HCT116 (cell line): ENCODE data around the gene THSD7A. TPM values are rescaled to one million over a fixed set of nuclear protein-coding genes. Genes with fewer than 3 reads are reported as not detected.

Experiments used
- ATAC-seq: fragments of 200-7000 bp; cut with Tn5 transposase; 2 replicates; pipeline ENCODE4 v1.9.1; 2020; ENCODE audit warnings: mild to moderate bottlenecking, moderate library complexity
- BruUV-seq: library from RNA; stranded (reverse); fragments of 400-500 nt; replicated peaks from 2 replicates; lab custom pipeline; 2021; lab: Mats Ljungman, UMichigan
- CTCF ChIA-PET: fragments of 300-600 bp; sonication (Branson Sonifier 250); formaldehyde crosslinking; loops from one replicate; lab custom pipeline; 2021; ENCODE audit warnings: antibody characterized with exemption; lab: Charles Lee
- POLR2A ChIA-PET: fragments of 300-600, 350-600 bp; sonication (Branson Sonifier 250); formaldehyde crosslinking; loops from one replicate; lab custom pipeline; 2021; ENCODE audit warnings: antibody characterized with exemption; lab: Charles Lee
- RAD21 ChIA-PET, 2 experiments: fragments of 300-600 bp; sonication (Branson Sonifier 250); formaldehyde crosslinking; loops; one replicate each; lab custom pipeline; 2023; ENCODE audit warnings: low total read pairs in 2 of 2; ENCODE audit not compliant: uncharacterized antibody in 2 of 2, unreplicated experiment in 2 of 2, low non-redundant PET in 1 of 2; lab: Charles Lee
- DNase-seq: peaks from one replicate; pipeline ENCODE4 v3.0.0-alpha.2; 2010; ENCODE audit warnings: low read depth, low spot score
- H2AFZ ChIP-seq: fragments of 200-600 bp; shearing (Covaris generic), sonication (generic); 2 replicates; pipeline ENCODE4 v1.6.1; 2017; ENCODE audit warnings: low read depth, mixed run types, mixed read lengths, antibody characterized with exemption, low read length; ENCODE audit not compliant: poor library complexity, severe bottlenecking
- H3K27ac ChIP-seq: 2 replicates; pipeline ENCODE4 v1.5.1; 2012; ENCODE audit warnings: low read depth, low read length
- H3K27me3 ChIP-seq: fragments of 200-600 bp; sonication (generic); 2 replicates; pipeline ENCODE4 v1.6.1; 2016; ENCODE audit warnings: mixed run types, low read length, mixed read lengths; ENCODE audit not compliant: insufficient read depth
- H3K36me3 ChIP-seq, 2 experiments: fragments of 200-500 bp in 1 of 2; fragments of 200-600 bp in 1 of 2; sonication (Bioruptor generic) in 1 of 2; sonication (generic) in 1 of 2; 2 replicates each; pipeline versions ENCODE4 v1.5.1 to v1.6.1; 2014 to 2016; ENCODE audit warnings: low read length in 2 of 2, inconsistent platforms in 1 of 2, mixed read lengths in 1 of 2, mixed run types in 1 of 2; ENCODE audit not compliant: insufficient read depth in 2 of 2, control insufficient read depth in 1 of 2
- H3K4me1 ChIP-seq, 2 experiments: fragments of 200-600 bp in 1 of 2; sonication (generic) in 1 of 2; 2 replicates each; pipeline versions ENCODE4 v1.5.1 to v1.6.1; 2012 to 2017; ENCODE audit warnings: low read length in 2 of 2, inconsistent platforms in 1 of 2, mild to moderate bottlenecking in 1 of 2, mixed read lengths in 1 of 2, mixed run types in 1 of 2, moderate library complexity in 1 of 2; ENCODE audit not compliant: insufficient read depth in 2 of 2, control insufficient read depth in 1 of 2
- H3K4me2 ChIP-seq: fragments of 200-600 bp; sonication (generic); 2 replicates; pipeline ENCODE4 v1.6.1; 2017; ENCODE audit warnings: mixed run types, low read length, mixed read lengths
- H3K4me3 ChIP-seq, 2 experiments: fragments of 200-600 bp in 1 of 2; sonication (generic) in 1 of 2; replicated peaks in 1 of 2; 2 replicates each; pipeline ENCODE4 v1.5.1; 2011 to 2016; ENCODE audit warnings: low read length in 2 of 2, control low read depth in 1 of 2, low read depth in 1 of 2, mild to moderate bottlenecking in 1 of 2, mixed read lengths in 1 of 2, mixed run types in 1 of 2
- H3K79me2 ChIP-seq: fragments of 200-600 bp; sonication (generic); 2 replicates; pipeline ENCODE4 v1.6.1; 2017; ENCODE audit warnings: mild to moderate bottlenecking, mixed run types, low read length, moderate library complexity, mixed read lengths; ENCODE audit not compliant: insufficient read depth
- H3K9ac ChIP-seq: fragments of 200-600 bp; sonication (generic); 2 replicates; pipeline ENCODE4 v1.6.1; 2016; ENCODE audit warnings: low read length, mixed read lengths
- H3K9me2 ChIP-seq: fragments of 200-600 bp; sonication (generic), shearing (Covaris generic); 2 replicates; pipeline ENCODE4 v1.6.1; 2017; ENCODE audit warnings: mixed run types, mild to moderate bottlenecking, moderate library complexity; ENCODE audit not compliant: insufficient read depth
- H3K9me3 ChIP-seq, 2 experiments: fragments of 200-500 bp in 1 of 2; fragments of 200-600 bp in 1 of 2; sonication (Bioruptor generic) in 1 of 2; sonication (generic) in 1 of 2; 2 replicates each; pipeline ENCODE4 v1.6.1; 2014 to 2017; ENCODE audit warnings: low read length in 2 of 2, mixed read lengths in 2 of 2, inconsistent platforms in 1 of 2, low read depth in 1 of 2, mild to moderate bottlenecking in 1 of 2, mixed run types in 1 of 2, moderate library complexity in 1 of 2; ENCODE audit not compliant: control insufficient read depth in 1 of 2, insufficient read depth in 1 of 2
- H4K20me1 ChIP-seq: fragments of 200-600 bp; sonication (generic), shearing (Covaris generic); 2 replicates; pipeline ENCODE4 v1.6.1; 2017; ENCODE audit warnings: mixed run types, mild to moderate bottlenecking, moderate library complexity; ENCODE audit not compliant: insufficient read depth
- CBX3 ChIP-seq: IDR thresholded peaks from 2 replicates; pipeline ENCODE4 v1.6.1; 2012; ENCODE audit warnings: low read depth
- CEBPB ChIP-seq: IDR thresholded peaks from 2 replicates; pipeline ENCODE4 v1.6.1; 2012; ENCODE audit warnings: low read depth
- EGR1 ChIP-seq: IDR thresholded peaks from 2 replicates; pipeline ENCODE4 v1.6.1; 2012; ENCODE audit warnings: low read depth
- ELF1 ChIP-seq: IDR thresholded peaks from 2 replicates; pipeline ENCODE4 v1.6.1; 2012; ENCODE audit warnings: low read depth, borderline replicate concordance
- POLR2A ChIP-seq: IDR thresholded peaks from 2 replicates; pipeline ENCODE4 v1.7.0; 2011; ENCODE audit warnings: borderline replicate concordance; ENCODE audit not compliant: insufficient read depth, insufficient read length; ENCODE audit errors: extremely low read depth
- SIN3A ChIP-seq: IDR thresholded peaks from 2 replicates; pipeline ENCODE4 v1.6.1; 2012; ENCODE audit warnings: low read depth
- SP1 ChIP-seq: IDR thresholded peaks from 2 replicates; pipeline ENCODE4 v1.6.1; 2012; ENCODE audit warnings: low read depth
- SRF ChIP-seq: IDR thresholded peaks from 2 replicates; pipeline ENCODE4 v1.6.1; 2012; ENCODE audit warnings: low read depth
- TCF7L2 ChIP-seq: IDR thresholded peaks from 2 replicates; pipeline ENCODE4 v1.7.0; 2011; ENCODE audit warnings: borderline replicate concordance, inconsistent platforms; ENCODE audit not compliant: insufficient read depth, insufficient read length; ENCODE audit errors: extremely low read depth
- YY1 ChIP-seq: IDR thresholded peaks from 2 replicates; pipeline ENCODE4 v1.6.1; 2011; ENCODE audit warnings: low read length, low read depth, moderate library complexity, mild to moderate bottlenecking; ENCODE audit not compliant: insufficient replicate concordance; ENCODE audit errors: extremely low read depth
- ZFX ChIP-seq: fragments of 450-650 bp; IDR thresholded peaks from 2 replicates; pipeline ENCODE4 v1.6.1; 2017
- ZNF274 ChIP-seq: fragments of 200-500 bp; sonication (Bioruptor generic); IDR thresholded peaks from 2 replicates; pipeline ENCODE4 v1.6.1; 2014; ENCODE audit warnings: mild to moderate bottlenecking, low read depth, low read length, inconsistent platforms
- intact Hi-C: fragments of 100-400 bp; cut with micrococcal nuclease; formaldehyde crosslinking; loops from 2 replicates; pipeline ENCODE4 v1.10.0; 2022
- total RNA-seq: library from RNA; stranded (reverse); gene quantifications from one replicate; pipeline ENCODE4 v1.2.1, GENCODE V29; 2021; ENCODE audit not compliant: unreplicated experiment
- TF ChIP-seq, protein P1 (sequence below): IDR thresholded peaks from 2 replicates; pipeline ENCODE4 v1.6.1; 2012; ENCODE audit warnings: low read depth
- TF ChIP-seq, protein P2 (sequence below): IDR thresholded peaks from 2 replicates; pipeline ENCODE4 v1.6.1; 2012
- TF ChIP-seq, protein P3 (sequence below): IDR thresholded peaks from 2 replicates; pipeline ENCODE4 v1.6.1; 2012
- TF ChIP-seq, protein P4 (sequence below): IDR thresholded peaks from 2 replicates; pipeline ENCODE4 v1.6.1; 2011; ENCODE audit warnings: mild to moderate bottlenecking, low read length, moderate library complexity; ENCODE audit not compliant: insufficient replicate concordance; ENCODE audit errors: extremely low read depth
- TF ChIP-seq, protein P5 (sequence below), 3 experiments: fragments of 200-600 bp in 1 of 3; sonication (generic) in 1 of 3; IDR thresholded peaks in 2 of 3; conservative IDR thresholded peaks in 1 of 3; 2 replicates each; pipeline ENCODE4 v1.5.1; 2012 to 2017; ENCODE audit warnings: low read depth in 2 of 3, low read length in 2 of 3, antibody characterized with exemption in 1 of 3, borderline replicate concordance in 1 of 3, control low read depth in 1 of 3, mild to moderate bottlenecking in 1 of 3, mixed read lengths in 1 of 3, mixed run types in 1 of 3, moderate library complexity in 1 of 3; ENCODE audit not compliant: insufficient read depth in 1 of 3

The THSD7A gene
- total RNA-seq, 1 experiment from 2014 or later, result 0.05 TPM

DNA sequence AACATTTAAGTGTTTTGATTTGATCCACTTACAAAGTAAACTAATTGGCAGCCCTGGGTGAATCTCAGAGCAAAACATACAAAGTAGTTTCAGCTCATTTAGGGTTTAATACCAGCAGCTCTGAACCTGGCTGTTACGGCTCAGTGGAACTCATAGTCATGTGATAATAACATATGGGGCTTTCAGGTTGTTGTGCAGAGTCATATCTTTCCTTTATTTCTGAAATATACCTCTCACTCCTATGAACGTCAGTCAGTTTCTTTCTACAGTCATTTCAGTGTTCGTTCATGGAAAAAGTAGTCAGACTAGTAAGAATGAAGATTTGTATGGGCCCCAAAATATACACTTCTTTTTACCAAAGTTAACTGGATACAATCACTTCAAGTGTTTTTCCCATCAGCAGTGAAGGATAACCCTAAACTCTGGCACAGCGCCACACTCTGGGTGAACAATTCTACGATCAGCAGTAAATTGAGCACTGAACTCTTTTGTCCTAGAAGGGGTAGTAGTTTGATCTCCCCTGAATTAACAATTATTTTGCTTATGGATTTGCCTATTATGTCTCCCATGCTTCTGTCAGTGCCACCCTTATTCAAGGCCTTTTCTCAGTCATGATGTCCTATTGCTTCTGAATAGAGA lies 218.6 kb downstream of the THSD7A start:
- no peaks in the 10 kb centered on the region for H3K9me3 ChIP-seq
- H3K4me3 ChIP-seq, result no peak overlapping the region
- no peaks in the 10 kb centered on the region for H3K9me2 ChIP-seq
- ChIA-PET POLR2A (no interaction called here), RAD21 (no interaction called here), CTCF (no interaction called here)
- TF ChIP-seq, protein P1, sequence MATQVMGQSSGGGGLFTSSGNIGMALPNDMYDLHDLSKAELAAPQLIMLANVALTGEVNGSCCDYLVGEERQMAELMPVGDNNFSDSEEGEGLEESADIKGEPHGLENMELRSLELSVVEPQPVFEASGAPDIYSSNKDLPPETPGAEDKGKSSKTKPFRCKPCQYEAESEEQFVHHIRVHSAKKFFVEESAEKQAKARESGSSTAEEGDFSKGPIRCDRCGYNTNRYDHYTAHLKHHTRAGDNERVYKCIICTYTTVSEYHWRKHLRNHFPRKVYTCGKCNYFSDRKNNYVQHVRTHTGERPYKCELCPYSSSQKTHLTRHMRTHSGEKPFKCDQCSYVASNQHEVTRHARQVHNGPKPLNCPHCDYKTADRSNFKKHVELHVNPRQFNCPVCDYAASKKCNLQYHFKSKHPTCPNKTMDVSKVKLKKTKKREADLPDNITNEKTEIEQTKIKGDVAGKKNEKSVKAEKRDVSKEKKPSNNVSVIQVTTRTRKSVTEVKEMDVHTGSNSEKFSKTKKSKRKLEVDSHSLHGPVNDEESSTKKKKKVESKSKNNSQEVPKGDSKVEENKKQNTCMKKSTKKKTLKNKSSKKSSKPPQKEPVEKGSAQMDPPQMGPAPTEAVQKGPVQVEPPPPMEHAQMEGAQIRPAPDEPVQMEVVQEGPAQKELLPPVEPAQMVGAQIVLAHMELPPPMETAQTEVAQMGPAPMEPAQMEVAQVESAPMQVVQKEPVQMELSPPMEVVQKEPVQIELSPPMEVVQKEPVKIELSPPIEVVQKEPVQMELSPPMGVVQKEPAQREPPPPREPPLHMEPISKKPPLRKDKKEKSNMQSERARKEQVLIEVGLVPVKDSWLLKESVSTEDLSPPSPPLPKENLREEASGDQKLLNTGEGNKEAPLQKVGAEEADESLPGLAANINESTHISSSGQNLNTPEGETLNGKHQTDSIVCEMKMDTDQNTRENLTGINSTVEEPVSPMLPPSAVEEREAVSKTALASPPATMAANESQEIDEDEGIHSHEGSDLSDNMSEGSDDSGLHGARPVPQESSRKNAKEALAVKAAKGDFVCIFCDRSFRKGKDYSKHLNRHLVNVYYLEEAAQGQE, result no peak
- TF ChIP-seq, protein P2, sequence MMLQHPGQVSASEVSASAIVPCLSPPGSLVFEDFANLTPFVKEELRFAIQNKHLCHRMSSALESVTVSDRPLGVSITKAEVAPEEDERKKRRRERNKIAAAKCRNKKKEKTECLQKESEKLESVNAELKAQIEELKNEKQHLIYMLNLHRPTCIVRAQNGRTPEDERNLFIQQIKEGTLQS, result no peak
- no peak for TF ChIP-seq POLR2A
- TF ChIP-seq EGR1, result no peak
- no peak for TF ChIP-seq ELF1
- no peak for TF ChIP-seq TCF7L2
- TF ChIP-seq SP1, result no peak
- TF ChIP-seq, protein P3, sequence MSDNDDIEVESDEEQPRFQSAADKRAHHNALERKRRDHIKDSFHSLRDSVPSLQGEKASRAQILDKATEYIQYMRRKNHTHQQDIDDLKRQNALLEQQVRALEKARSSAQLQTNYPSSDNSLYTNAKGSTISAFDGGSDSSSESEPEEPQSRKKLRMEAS, result no peak
- no peak for TF ChIP-seq CBX3
- no peak for TF ChIP-seq ZNF274
- TF ChIP-seq CEBPB, result no peak
- TF ChIP-seq SIN3A, result no peak
- TF ChIP-seq, protein P4, sequence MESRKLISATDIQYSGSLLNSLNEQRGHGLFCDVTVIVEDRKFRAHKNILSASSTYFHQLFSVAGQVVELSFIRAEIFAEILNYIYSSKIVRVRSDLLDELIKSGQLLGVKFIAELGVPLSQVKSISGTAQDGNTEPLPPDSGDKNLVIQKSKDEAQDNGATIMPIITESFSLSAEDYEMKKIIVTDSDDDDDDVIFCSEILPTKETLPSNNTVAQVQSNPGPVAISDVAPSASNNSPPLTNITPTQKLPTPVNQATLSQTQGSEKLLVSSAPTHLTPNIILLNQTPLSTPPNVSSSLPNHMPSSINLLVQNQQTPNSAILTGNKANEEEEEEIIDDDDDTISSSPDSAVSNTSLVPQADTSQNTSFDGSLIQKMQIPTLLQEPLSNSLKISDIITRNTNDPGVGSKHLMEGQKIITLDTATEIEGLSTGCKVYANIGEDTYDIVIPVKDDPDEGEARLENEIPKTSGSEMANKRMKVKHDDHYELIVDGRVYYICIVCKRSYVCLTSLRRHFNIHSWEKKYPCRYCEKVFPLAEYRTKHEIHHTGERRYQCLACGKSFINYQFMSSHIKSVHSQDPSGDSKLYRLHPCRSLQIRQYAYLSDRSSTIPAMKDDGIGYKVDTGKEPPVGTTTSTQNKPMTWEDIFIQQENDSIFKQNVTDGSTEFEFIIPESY, result no peak
- no peak for TF ChIP-seq SRF
- no peak for TF ChIP-seq YY1
- TF ChIP-seq ZFX, result no peak
- TF ChIP-seq, protein P5, sequence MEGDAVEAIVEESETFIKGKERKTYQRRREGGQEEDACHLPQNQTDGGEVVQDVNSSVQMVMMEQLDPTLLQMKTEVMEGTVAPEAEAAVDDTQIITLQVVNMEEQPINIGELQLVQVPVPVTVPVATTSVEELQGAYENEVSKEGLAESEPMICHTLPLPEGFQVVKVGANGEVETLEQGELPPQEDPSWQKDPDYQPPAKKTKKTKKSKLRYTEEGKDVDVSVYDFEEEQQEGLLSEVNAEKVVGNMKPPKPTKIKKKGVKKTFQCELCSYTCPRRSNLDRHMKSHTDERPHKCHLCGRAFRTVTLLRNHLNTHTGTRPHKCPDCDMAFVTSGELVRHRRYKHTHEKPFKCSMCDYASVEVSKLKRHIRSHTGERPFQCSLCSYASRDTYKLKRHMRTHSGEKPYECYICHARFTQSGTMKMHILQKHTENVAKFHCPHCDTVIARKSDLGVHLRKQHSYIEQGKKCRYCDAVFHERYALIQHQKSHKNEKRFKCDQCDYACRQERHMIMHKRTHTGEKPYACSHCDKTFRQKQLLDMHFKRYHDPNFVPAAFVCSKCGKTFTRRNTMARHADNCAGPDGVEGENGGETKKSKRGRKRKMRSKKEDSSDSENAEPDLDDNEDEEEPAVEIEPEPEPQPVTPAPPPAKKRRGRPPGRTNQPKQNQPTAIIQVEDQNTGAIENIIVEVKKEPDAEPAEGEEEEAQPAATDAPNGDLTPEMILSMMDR (IDR thresholded peaks at IDR 0.05 in 2 of 3, conservative IDR thresholded peaks at IDR 0.05 in 1 of 3; ENCODE audit: borderline replicate concordance in 1 of 3, insufficient read depth in 1 of 3, low read depth in 2 of 3, low read length in 2 of 3), result no peak
- no peaks in the 10 kb centered on the region for H3K4me1 ChIP-seq
- no peak overlapping the region for H3K27ac ChIP-seq
- DNase-seq, result no peak
- H3K36me3 ChIP-seq, result no peaks in the 10 kb centered on the region
- intact Hi-C loops, result no loop called here
- H3K79me2 ChIP-seq, result no peaks in the 10 kb centered on the region
- no peak overlapping the region for H3K4me2 ChIP-seq
- H4K20me1 ChIP-seq, result no peaks in the 10 kb centered on the region
- no peak overlapping the region for H3K9ac ChIP-seq
- BruUV-seq, result no TSS peak
- H2AFZ ChIP-seq, result no peak overlapping the region
- no peaks in the 10 kb centered on the region for H3K27me3 ChIP-seq
- ATAC-seq, result no peak
